22Rv1 (cell line): ENCODE data around the gene ACADL.

Experiments
- H3K27ac ChIP-seq: fragments of 450-650 bp; 2 replicates; pipeline ENCODE4 v1.5.1; 2017
- ZFX ChIP-seq: fragments of 450-650 bp; IDR thresholded peaks from 2 replicates; pipeline ENCODE4 v1.6.1; 2017; ENCODE audit warnings: antibody characterized with exemption, borderline replicate concordance
- TF ChIP-seq, protein P1 (sequence below): fragments of 450-650 bp; IDR thresholded peaks from 2 replicates; pipeline ENCODE4 v1.5.1; 2017; ENCODE audit warnings: mild to moderate bottlenecking

Gene ACADL

DNA sequence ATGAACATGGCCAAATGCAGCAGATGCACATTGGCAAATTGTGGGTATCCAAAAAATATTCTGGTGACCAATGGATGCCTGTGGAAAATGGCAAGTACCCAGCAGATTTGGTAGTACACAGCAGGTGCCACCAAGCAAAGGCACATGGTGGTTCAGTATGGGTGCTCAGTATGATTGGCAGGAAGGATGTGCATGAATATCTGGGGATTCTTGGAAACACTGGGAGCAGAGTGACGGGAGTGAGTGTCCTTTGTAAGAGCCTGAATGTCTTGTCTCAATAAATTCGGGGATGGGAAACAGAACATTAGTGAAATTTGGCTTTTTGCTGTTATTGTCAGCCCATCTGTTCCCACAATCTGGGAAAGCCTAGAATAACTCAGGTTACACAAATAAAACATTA is 36.8 kb upstream of the ACADL start:
- TF ChIP-seq ZFX: no peak
- TF ChIP-seq, protein P1, sequence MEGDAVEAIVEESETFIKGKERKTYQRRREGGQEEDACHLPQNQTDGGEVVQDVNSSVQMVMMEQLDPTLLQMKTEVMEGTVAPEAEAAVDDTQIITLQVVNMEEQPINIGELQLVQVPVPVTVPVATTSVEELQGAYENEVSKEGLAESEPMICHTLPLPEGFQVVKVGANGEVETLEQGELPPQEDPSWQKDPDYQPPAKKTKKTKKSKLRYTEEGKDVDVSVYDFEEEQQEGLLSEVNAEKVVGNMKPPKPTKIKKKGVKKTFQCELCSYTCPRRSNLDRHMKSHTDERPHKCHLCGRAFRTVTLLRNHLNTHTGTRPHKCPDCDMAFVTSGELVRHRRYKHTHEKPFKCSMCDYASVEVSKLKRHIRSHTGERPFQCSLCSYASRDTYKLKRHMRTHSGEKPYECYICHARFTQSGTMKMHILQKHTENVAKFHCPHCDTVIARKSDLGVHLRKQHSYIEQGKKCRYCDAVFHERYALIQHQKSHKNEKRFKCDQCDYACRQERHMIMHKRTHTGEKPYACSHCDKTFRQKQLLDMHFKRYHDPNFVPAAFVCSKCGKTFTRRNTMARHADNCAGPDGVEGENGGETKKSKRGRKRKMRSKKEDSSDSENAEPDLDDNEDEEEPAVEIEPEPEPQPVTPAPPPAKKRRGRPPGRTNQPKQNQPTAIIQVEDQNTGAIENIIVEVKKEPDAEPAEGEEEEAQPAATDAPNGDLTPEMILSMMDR: no peak
- no peak overlapping the region for H3K27ac ChIP-seq

DNA sequence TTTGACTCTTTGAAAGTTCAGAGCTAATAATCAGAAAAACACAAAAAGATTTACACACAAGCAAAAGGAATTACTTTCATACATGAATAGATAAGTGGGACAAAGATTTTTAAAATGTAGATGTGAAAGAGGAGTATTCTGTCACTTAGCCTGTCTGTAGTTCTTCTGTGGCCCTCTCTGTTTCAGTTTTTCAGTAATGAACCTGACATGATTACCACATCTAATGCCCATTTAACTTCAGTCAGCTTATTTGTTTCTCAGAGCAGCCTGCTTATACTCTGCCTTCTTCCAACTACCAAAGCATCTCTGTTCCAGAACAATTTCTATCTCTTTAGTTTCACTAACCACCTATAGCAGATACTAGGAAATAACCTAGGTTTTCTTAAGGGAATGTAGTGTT is 34.4 kb upstream of the ACADL start:
- TF ChIP-seq ZFX: no peak
- TF ChIP-seq, protein P1: no peak
- H3K27ac ChIP-seq: no peak overlapping the region

DNA sequence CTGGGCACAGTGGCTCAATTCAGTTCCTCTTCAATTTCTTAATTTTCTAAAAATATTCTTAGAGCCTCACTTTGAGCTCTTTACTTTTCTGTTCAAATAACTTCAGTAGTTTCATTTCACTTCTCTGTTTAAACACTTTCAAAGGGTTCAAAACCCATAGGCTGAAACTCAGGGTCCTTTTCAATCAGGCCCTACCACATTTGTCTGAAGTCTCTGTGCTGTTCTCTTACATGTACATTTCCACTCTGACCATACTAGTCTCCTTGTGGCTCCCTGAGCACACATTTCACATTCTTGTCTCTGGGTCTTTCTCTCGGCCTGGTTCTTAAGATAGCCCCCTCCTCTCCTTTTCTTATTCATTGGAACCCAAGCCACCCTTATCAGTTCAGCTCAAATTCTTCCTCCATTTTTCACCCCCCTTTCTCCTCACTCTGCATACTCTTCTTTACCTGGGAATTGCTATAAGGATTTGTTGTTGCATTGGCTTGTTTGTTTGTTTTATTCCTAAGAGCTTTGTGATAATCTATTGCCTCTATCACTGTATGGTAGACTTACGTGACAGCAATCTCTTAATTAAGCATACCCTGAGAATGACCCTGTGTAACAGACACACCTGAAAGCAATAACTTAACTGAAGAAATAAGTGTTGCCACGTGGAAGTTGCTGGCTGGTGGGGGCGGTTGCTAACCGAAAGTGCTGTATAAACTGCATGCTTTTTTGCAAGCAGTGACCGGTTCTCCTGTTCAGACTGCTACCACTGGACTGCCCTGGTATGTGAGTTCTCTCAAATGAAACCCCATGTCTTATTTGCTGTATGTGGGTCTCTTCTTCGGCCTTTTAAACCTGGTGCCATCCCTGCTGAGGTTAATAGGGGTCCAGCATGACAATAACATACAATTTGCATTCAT is 27.7 kb upstream of the ACADL start:
- no peak overlapping the region for H3K27ac ChIP-seq
- TF ChIP-seq ZFX: no peak
- TF ChIP-seq, protein P1: no peak

DNA sequence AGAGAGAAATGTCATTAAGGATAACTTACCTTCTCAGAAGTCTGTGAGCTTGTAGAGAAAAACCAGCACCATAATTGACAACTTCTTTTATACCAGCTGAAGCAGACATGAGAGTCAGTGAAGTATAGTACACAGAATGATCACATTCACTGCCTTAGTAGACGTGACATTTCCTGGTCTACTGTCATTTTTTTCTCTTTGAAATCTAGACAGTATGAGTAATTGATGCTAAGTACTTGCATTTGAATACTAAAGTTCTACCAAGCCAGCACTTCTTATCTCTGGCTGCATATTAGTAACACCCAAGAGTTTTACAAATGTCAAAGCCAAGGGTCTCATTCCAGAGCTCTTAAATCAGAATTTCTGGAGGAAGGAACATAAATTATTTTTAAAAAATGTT is 25.4 kb upstream of the ACADL start:
- no peak overlapping the region for H3K27ac ChIP-seq
- no peak for TF ChIP-seq ZFX
- TF ChIP-seq, protein P1: no peak

DNA sequence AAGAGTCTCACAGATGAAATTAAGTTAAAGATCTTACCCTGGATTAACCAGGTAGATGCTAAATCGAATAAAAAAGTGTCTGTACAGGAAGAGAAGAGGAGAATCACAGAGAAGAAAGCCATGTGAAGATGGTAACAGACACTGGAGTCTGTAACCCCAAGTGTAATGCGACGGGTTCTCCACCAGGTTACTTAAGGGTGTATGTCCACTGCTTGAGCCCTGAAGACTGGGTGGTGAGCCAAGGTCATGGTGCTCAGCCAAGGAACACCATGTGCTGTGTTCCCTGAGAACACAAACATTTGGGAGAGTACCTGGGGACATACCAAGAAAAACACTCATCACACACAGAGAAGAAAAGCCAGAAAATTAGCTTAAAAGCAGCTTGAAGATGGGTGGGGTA is 8.2 kb upstream of the ACADL start:
- H3K27ac ChIP-seq: peak overlapping the region; percentile 64

DNA sequence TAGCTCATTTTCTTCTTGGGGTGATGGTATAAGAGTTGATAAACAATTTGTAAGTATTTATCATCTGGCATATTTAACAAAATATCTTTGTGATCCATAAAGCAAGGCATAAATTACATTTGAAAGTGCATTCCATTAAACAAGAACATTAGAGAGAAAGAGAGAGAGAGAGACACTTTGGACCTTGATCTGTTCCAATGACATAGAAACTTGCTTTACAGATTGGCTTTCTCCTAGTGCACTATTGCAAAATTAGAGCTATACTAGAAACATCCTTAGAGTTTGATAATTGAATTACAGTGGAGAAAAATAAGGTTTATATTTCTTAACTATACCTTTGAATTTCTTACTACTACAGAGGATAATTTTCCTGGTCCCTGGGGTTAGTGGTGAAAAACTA is 5.7 kb upstream of the ACADL start:
- H3K27ac ChIP-seq: peak overlapping the region; percentile 64
- no peak for TF ChIP-seq ZFX
- TF ChIP-seq, protein P1: no peak

More for the DNA sequence above, 8.2 kb upstream of the ACADL start:
- TF ChIP-seq, protein P1: peak; percentile 18
- no peak for TF ChIP-seq ZFX

DNA sequence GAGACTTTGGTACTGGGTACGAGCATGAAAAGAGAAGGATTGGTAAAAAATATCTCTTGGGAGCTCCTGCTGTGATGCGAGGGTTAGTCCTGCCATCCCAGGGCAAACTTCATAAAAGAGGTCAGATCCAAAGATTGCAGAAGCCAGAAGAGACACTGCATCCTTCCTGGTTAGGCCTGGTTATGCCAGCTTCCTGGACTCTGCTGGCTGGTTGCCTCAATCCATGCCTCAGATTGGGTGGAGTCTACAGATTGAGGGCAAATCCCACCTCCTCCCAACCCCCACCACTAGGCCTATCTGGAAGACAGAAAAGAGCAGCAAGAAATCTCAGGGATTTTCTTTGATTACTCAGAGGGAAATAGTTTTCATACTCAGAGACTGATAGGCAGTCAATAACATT is 5.3 kb upstream of the ACADL start:
- H3K27ac ChIP-seq: peak overlapping the region; percentile 64
- TF ChIP-seq, protein P1: no peak
- TF ChIP-seq ZFX: no peak
